CD14-positive monocyte (primary cell): Measurements from ENCODE around the gene TXNDC11. TPM values are rescaled to one million over a fixed set of nuclear protein-coding genes. Genes with fewer than 3 reads are reported as not detected.
A peak's percentile ranks its signal among the peaks of the same experiment; 100 is the strongest.

ENCODE experiments used
- DNase-seq, 3 donors: peaks; one replicate each; pipeline ENCODE4 v3.0.0-alpha.2; 2011 to 2022
- H2AFZ ChIP-seq: 2 replicates; pipeline ENCODE4 v1.6.0; 2012; ENCODE audit warnings: mild to moderate bottlenecking, low read depth, low read length, inconsistent platforms; ENCODE audit not compliant: insufficient read depth, poor library complexity, severe bottlenecking
- H3K27ac ChIP-seq, 2 donors: 1 replicate in 1 of 2; 2 replicates in 1 of 2; pipeline ENCODE4 v1.5.1; 2012 to 2013; ENCODE audit warnings: low read length in 2 of 2, control low read depth in 1 of 2, inconsistent platforms in 1 of 2, low read depth in 1 of 2, mild to moderate bottlenecking in 1 of 2
- H3K27me3 ChIP-seq, 2 donors: one replicate each; pipeline versions ENCODE4 v1.6.0 to v1.6.1; 2011 to 2013; ENCODE audit warnings: low read length in 2 of 2; ENCODE audit not compliant: control insufficient read depth in 2 of 2, insufficient read depth in 2 of 2
- H3K36me3 ChIP-seq, 2 donors: replicated peaks in 1 of 2; 1 replicate in 1 of 2; 2 replicates in 1 of 2; pipeline versions ENCODE4 v1.5.1 to v1.6.1; 2012 to 2013; ENCODE audit warnings: low read length in 2 of 2, control low read depth in 1 of 2, inconsistent platforms in 1 of 2, mild to moderate bottlenecking in 1 of 2; ENCODE audit not compliant: insufficient read depth in 2 of 2, control insufficient read depth in 1 of 2
- H3K4me1 ChIP-seq, 2 donors: 1 replicate in 1 of 2; 2 replicates in 1 of 2; pipeline versions ENCODE4 v1.5.1 to v1.6.1; 2012 to 2013; ENCODE audit warnings: low read length in 2 of 2, control low read depth in 1 of 2, inconsistent platforms in 1 of 2, mild to moderate bottlenecking in 1 of 2, moderate library complexity in 1 of 2; ENCODE audit not compliant: insufficient read depth in 2 of 2, control insufficient read depth in 1 of 2
- H3K4me2 ChIP-seq: replicated peaks from 2 replicates; pipeline ENCODE3; 2012; ENCODE audit warnings: low read length, moderate library complexity, mild to moderate bottlenecking; ENCODE audit not compliant: poor library complexity, severe bottlenecking; ENCODE audit errors: extremely low read depth
- H3K4me3 ChIP-seq, 3 experiments: fragments of 200-600 bp in 1 of 3; sonication (generic) in 1 of 3; replicated peaks in 1 of 3; 1 replicate in 2 of 3; 2 replicates in 1 of 3; pipeline ENCODE4 v1.5.1; 2011 to 2013; ENCODE audit warnings: low read length in 3 of 3, mild to moderate bottlenecking in 3 of 3, control low read depth in 2 of 3, low read depth in 2 of 3, inconsistent platforms in 1 of 3, moderate library complexity in 1 of 3
- H3K79me2 ChIP-seq: 2 replicates; pipeline ENCODE4 v1.6.0; 2012; ENCODE audit warnings: mild to moderate bottlenecking, control low read depth, inconsistent platforms, low read length, moderate library complexity; ENCODE audit not compliant: insufficient read depth
- H3K9ac ChIP-seq: 2 replicates; pipeline ENCODE4 v1.6.0; 2017; ENCODE audit warnings: low read length, mild to moderate bottlenecking; ENCODE audit not compliant: insufficient read depth, poor library complexity, severe bottlenecking
- H3K9me3 ChIP-seq, 2 donors: replicated peaks in 1 of 2; 1 replicate in 1 of 2; 2 replicates in 1 of 2; pipeline versions ENCODE4 v1.5.1 to v1.6.1; 2012 to 2013; ENCODE audit warnings: low read length in 2 of 2, control low read depth in 1 of 2; ENCODE audit not compliant: control insufficient read depth in 1 of 2, insufficient read depth in 1 of 2
- H4K20me1 ChIP-seq: 2 replicates; pipeline ENCODE4 v1.6.0; 2012; ENCODE audit warnings: mild to moderate bottlenecking, low read length, control low read depth, moderate library complexity; ENCODE audit not compliant: insufficient read depth
- H3K27ac Mint-ChIP-seq, 7 donors: one replicate each; pipeline ENCODE4 v1.8.0; 2020; ENCODE audit warnings: mild to moderate bottlenecking in 7 of 7, mixed read lengths in 7 of 7, moderate library complexity in 6 of 7, inconsistent platforms in 2 of 7
- H3K27me3 Mint-ChIP-seq, 3 donors: one replicate each; pipeline ENCODE4 v1.8.0; 2021 to 2022; ENCODE audit warnings: low read depth in 3 of 3, mild to moderate bottlenecking in 3 of 3, mixed read lengths in 3 of 3, moderate library complexity in 3 of 3, inconsistent platforms in 1 of 3
- H3K36me3 Mint-ChIP-seq, 2 donors: one replicate each; pipeline ENCODE4 v1.8.0; 2020; ENCODE audit warnings: mixed read lengths in 2 of 2, inconsistent platforms in 1 of 2, mild to moderate bottlenecking in 1 of 2
- H3K4me1 Mint-ChIP-seq: one replicate; pipeline ENCODE4 v1.8.0; 2020; ENCODE audit warnings: mild to moderate bottlenecking, mixed read lengths
- H3K4me3 Mint-ChIP-seq, 2 donors: one replicate each; pipeline ENCODE4 v1.8.0; 2020; ENCODE audit warnings: mild to moderate bottlenecking in 2 of 2, mixed read lengths in 2 of 2, moderate library complexity in 1 of 2
- H3K9me3 Mint-ChIP-seq, 7 donors: one replicate each; pipeline ENCODE4 v1.8.0; 2020 to 2022; ENCODE audit warnings: mixed read lengths in 7 of 7, mild to moderate bottlenecking in 6 of 7, moderate library complexity in 6 of 7, inconsistent platforms in 2 of 7
- CTCF ChIP-seq: fragments of 200-600 bp; IDR thresholded peaks from one replicate; pipeline ENCODE4 v1.8.0; 2022; ENCODE audit warnings: antibody characterized with exemption, mild to moderate bottlenecking
- WGBS: methylation state at CpG from one replicate; pipeline ENCODE4 v1.1.5; 2013; ENCODE audit warnings: missing lambda C conversion rate; ENCODE audit not compliant: insufficient coverage; 5-methylcytosine and 5-hydroxymethylcytosine counted together
- intact Hi-C, 2 donors: fragments of 100-400 bp; cut with micrococcal nuclease; formaldehyde crosslinking; loops; one replicate each; pipeline versions ENCODE4 v1.15.0 to v1.15.1; 2023
- polyA plus RNA-seq, 3 donors: library from polyadenylated mRNA; depleted of rRNA in 1 of 3; unstranded in 2 of 3; stranded (reverse) in 1 of 3; fragments of 300-500 nt in 2 of 3; fragments of >200 nt in 1 of 3; fragmentation: Illumina TruSeq in 2 of 3; gene quantifications; 1 replicate in 2 of 3; 2 replicates in 1 of 3; pipeline ENCODE4 v1.2.3, GENCODE V29; 2012 to 2021

The TXNDC11 gene
- polyA plus RNA-seq, 3 donors, result 32.9 to 60.0 (median 40.6) TPM

- H3K27me3 ChIP-seq, result no peaks in the 10 kb centered on the region
- intact Hi-C loops, result no loop called here
- no peak for TF ChIP-seq CTCF
- peaks cover 6 to 16% (median 14%) of the 10 kb centered on the region in 3 donors for H3K27me3 Mint-ChIP-seq
- 33% methylated on average over 3 of the region's 4 CpGs for WGBS
- H3K4me3 ChIP-seq, result no peak overlapping the region
- H2AFZ ChIP-seq, result no peak overlapping the region
- peaks cover 0 to 5% (median 0%) of the 10 kb centered on the region in 7 donors for H3K9me3 Mint-ChIP-seq
- DNase-seq, result no peak
- peak overlapping the region in 6 of 7 donors; percentile 99 to 100 (median 100) for H3K27ac Mint-ChIP-seq
- H3K79me2 ChIP-seq, result no peaks in the 10 kb centered on the region
- peaks cover 47% of the 10 kb centered on the region for H3K4me1 Mint-ChIP-seq
- H3K4me2 ChIP-seq, result no peak overlapping the region
- peak overlapping the region in 1 of 2 donors; percentile 96 for H3K27ac ChIP-seq
- no peaks in the 10 kb centered on the region for H4K20me1 ChIP-seq
- no peak overlapping the region for H3K9ac ChIP-seq
- peaks cover 31 to 36% of the 10 kb centered on the region in 2 donors for H3K4me1 ChIP-seq
- no peaks in the 10 kb centered on the region for H3K9me3 ChIP-seq
- H3K36me3 ChIP-seq, result no peaks in the 10 kb centered on the region
- no peak overlapping the region for H3K4me3 Mint-ChIP-seq
- H3K36me3 Mint-ChIP-seq, result peaks cover 0 to 2% of the 10 kb centered on the region in 2 donors
Measured at GRCh38 chr16:11639008-11639562, 103.6 kb downstream of the TXNDC11 start.

- Histone ChIP-seq H3K9ac (no peak overlapping the region), H3K4me2 (no peak overlapping the region), H2AFZ (no peak overlapping the region), H3K27ac (no peak overlapping the region), H3K36me3 (no peaks in the 10 kb centered on the region), H3K4me1 (peaks cover 40 to 42% of the 10 kb centered on the region in 2 donors), H3K4me3 (no peak overlapping the region), H3K79me2 (no peaks in the 10 kb centered on the region), H3K27me3 (no peaks in the 10 kb centered on the region), H4K20me1 (no peaks in the 10 kb centered on the region), H3K9me3 (no peaks in the 10 kb centered on the region)
- no CpG with 5 or more reads among the region's 4 CpGs for WGBS
- H3K27me3 Mint-ChIP-seq, result peaks cover 6 to 16% (median 13%) of the 10 kb centered on the region in 3 donors
- DNase-seq, result no peak
- intact Hi-C loops, result no loop called here
- peak overlapping the region in 5 of 7 donors; percentile 6 to 99 (median 46) for H3K27ac Mint-ChIP-seq
- no peak for TF ChIP-seq CTCF
- peaks cover 53% of the 10 kb centered on the region for H3K4me1 Mint-ChIP-seq
- peaks cover 0 to 2% of the 10 kb centered on the region in 2 donors for H3K36me3 Mint-ChIP-seq
- H3K4me3 Mint-ChIP-seq, result no peak overlapping the region
- H3K9me3 Mint-ChIP-seq, result peaks cover 0 to 5% (median 0%) of the 10 kb centered on the region in 7 donors
Measured at GRCh38 chr16:11638140-11638539, 104.5 kb downstream of the TXNDC11 start.
